Prostate gland (tissue), 1 donor: ENCODE data around the gene FOXP1.
A peak's percentile ranks its signal among the peaks of the same experiment; 100 is the strongest.

Experiments
- POLR2A ChIP-seq: fragments of 450-650 bp; IDR thresholded peaks from one replicate; pipeline ENCODE4 v1.6.1; 2016; ENCODE audit warnings: antibody characterized with exemption, mild to moderate bottlenecking
- POLR2AphosphoS5 ChIP-seq: sonication (generic); formaldehyde crosslinking; IDR thresholded peaks from one replicate; pipeline ENCODE4 v1.6.1; 2017; ENCODE audit warnings: antibody characterized with exemption

- TF ChIP-seq POLR2AphosphoS5 (peak; percentile 32), POLR2A (no peak)
Measured at GRCh38 chr3:71351403-71352149, 232.0 kb downstream of the FOXP1 start.
